SK-N-SH (cell line): ENCODE measurements around the gene ARHGEF28. TPM values are rescaled to one million over a fixed set of nuclear protein-coding genes. Genes with fewer than 3 reads are reported as not detected.

Experiments used
- CTCF ChIA-PET: fragments of 300-600, 350-600 bp; formaldehyde crosslinking; extraction: SDS; loops from one replicate; lab custom pipeline; 2021; lab: Yijun Ruan, JAX
- POLR2A ChIA-PET: fragments of 350-600 bp; sonication (Branson Sonifier 250); formaldehyde crosslinking; extraction: SDS; loops from one replicate; lab custom pipeline; 2020; ENCODE audit warnings: antibody characterized with exemption, inconsistent platforms; lab: Yijun Ruan, JAX
- DNase-seq: peaks from one replicate; pipeline ENCODE4 v3.0.0; 2012
- H2AFZ ChIP-seq: fragments of 200-600 bp; sonication (generic); 2 replicates; pipeline ENCODE4 v1.8.1; 2016; ENCODE audit warnings: antibody characterized with exemption, mild to moderate bottlenecking, low read depth
- H3F3A ChIP-seq: fragments of 200-600 bp; sonication (generic); replicated peaks from 2 replicates; pipeline ENCODE3; 2016; ENCODE audit warnings: antibody characterized with exemption, mild to moderate bottlenecking; ENCODE audit not compliant: insufficient read depth
- H3K27ac ChIP-seq, 2 experiments: fragments of 200-500 bp in 1 of 2; fragments of 200-600 bp in 1 of 2; sonication (Bioruptor generic) in 1 of 2; sonication (generic), shearing (Covaris generic) in 1 of 2; 2 replicates each; pipeline versions ENCODE4 v1.5.1 to v1.6.1; 2014 to 2016; ENCODE audit warnings: low read depth in 2 of 2, inconsistent platforms in 1 of 2, low read length in 1 of 2, mild to moderate bottlenecking in 1 of 2, mixed read lengths in 1 of 2
- H3K27me3 ChIP-seq: fragments of 200-600 bp; sonication (generic), shearing (Covaris generic); 2 replicates; pipeline ENCODE4 v1.6.1; 2016; ENCODE audit warnings: mixed run types; ENCODE audit not compliant: insufficient read depth
- H3K36me3 ChIP-seq, 2 experiments: fragments of 200-500 bp in 1 of 2; fragments of 200-600 bp in 1 of 2; sonication (Bioruptor generic) in 1 of 2; sonication (generic) in 1 of 2; replicated peaks in 1 of 2; 2 replicates each; pipeline versions ENCODE3 to v1.5.1; 2014 to 2016; ENCODE audit warnings: low read length in 1 of 2, mild to moderate bottlenecking in 1 of 2; ENCODE audit not compliant: insufficient read depth in 2 of 2, control insufficient read depth in 1 of 2
- H3K4me1 ChIP-seq, 2 experiments: fragments of 200-500 bp in 1 of 2; fragments of 200-600 bp in 1 of 2; sonication (Bioruptor generic) in 1 of 2; sonication (generic), shearing (Covaris generic) in 1 of 2; 2 replicates each; pipeline versions ENCODE4 v1.5.1 to v1.6.1; 2014 to 2016; ENCODE audit warnings: low read depth in 1 of 2, low read length in 1 of 2, mixed run types in 1 of 2; ENCODE audit not compliant: insufficient read depth in 2 of 2, control insufficient read depth in 1 of 2
- H3K4me2 ChIP-seq: fragments of 200-600 bp; sonication (generic), shearing (Covaris generic); 2 replicates; pipeline ENCODE4 v1.6.1; 2017; ENCODE audit warnings: mixed run types
- H3K4me3 ChIP-seq, 2 experiments: fragments of 200-500 bp in 1 of 2; fragments of 200-600 bp in 1 of 2; sonication (Bioruptor generic) in 1 of 2; sonication (generic), shearing (Covaris generic) in 1 of 2; 2 replicates each; pipeline versions ENCODE4 v1.5.1 to v1.8.1; 2014 to 2016; ENCODE audit warnings: low read depth in 2 of 2, inconsistent platforms in 1 of 2, low read length in 1 of 2, mild to moderate bottlenecking in 1 of 2, mixed read lengths in 1 of 2, moderate library complexity in 1 of 2
- H3K79me2 ChIP-seq: fragments of 200-600 bp; sonication (generic); 2 replicates; pipeline ENCODE4 v1.8.1; 2017; ENCODE audit warnings: mild to moderate bottlenecking; ENCODE audit not compliant: insufficient read depth
- H3K9ac ChIP-seq: fragments of 200-600 bp; sonication (generic); 2 replicates; pipeline ENCODE4 v1.6.1; 2017; ENCODE audit warnings: mixed run types
- H3K9me2 ChIP-seq: fragments of 200-600 bp; sonication (generic); 2 replicates; pipeline ENCODE4 v1.6.1; 2017; ENCODE audit warnings: mixed run types
- H3K9me3 ChIP-seq: fragments of 200-600 bp; sonication (generic); 2 replicates; pipeline ENCODE4 v1.6.1; 2017; ENCODE audit warnings: mixed run types, mild to moderate bottlenecking, moderate library complexity
- H4K20me1 ChIP-seq: fragments of 200-600 bp; sonication (generic); 2 replicates; pipeline ENCODE4 v1.6.1; 2017; ENCODE audit warnings: mild to moderate bottlenecking, mixed run types; ENCODE audit not compliant: insufficient read depth
- CHD2 ChIP-seq: fragments of 150-350 bp; IDR thresholded peaks from 2 replicates; pipeline ENCODE4 v1.6.1; 2018; ENCODE audit warnings: low read length; ENCODE audit not compliant: partially characterized antibody
- CTCF ChIP-seq: fragments of 200-600 bp; sonication (generic); IDR thresholded peaks from 2 replicates; pipeline ENCODE4 v1.6.1; 2017; ENCODE audit warnings: antibody characterized with exemption, mild to moderate bottlenecking, moderate library complexity
- EZH2phosphoT487 ChIP-seq: fragments of 200-600 bp; sonication (generic); IDR thresholded peaks from 2 replicates; pipeline ENCODE4 v1.6.1; 2017; ENCODE audit warnings: low read depth, mixed run types, mild to moderate bottlenecking, antibody characterized with exemption, moderate library complexity, borderline replicate concordance
- FOSL2 ChIP-seq: IDR thresholded peaks from 2 replicates; pipeline ENCODE4 v1.4.0; 2012; ENCODE audit warnings: low read depth, mild to moderate bottlenecking, moderate library complexity, borderline replicate concordance
- FOXJ3 ChIP-seq: sonication (generic); formaldehyde crosslinking; IDR thresholded peaks from 2 replicates; pipeline ENCODE4 v1.5.1; 2020; ENCODE audit warnings: mild to moderate bottlenecking, missing genetic modification reagents
- GABPA ChIP-seq: IDR thresholded peaks from 2 replicates; pipeline ENCODE4 v1.4.0; 2012; ENCODE audit warnings: low read depth, mild to moderate bottlenecking
- IRF3 ChIP-seq: fragments of 150-350 bp; IDR thresholded peaks from 2 replicates; pipeline ENCODE4 v1.6.1; 2016; ENCODE audit warnings: mild to moderate bottlenecking, low read depth, low read length
- JUND ChIP-seq: IDR thresholded peaks from 2 replicates; pipeline ENCODE4 v1.4.0; 2012
- MEF2A ChIP-seq: IDR thresholded peaks from 2 replicates; pipeline ENCODE4 v1.4.0; 2012; ENCODE audit warnings: low read depth, borderline replicate concordance
- MXI1 ChIP-seq: IDR thresholded peaks from 2 replicates; pipeline ENCODE4 v1.6.1; 2012; ENCODE audit warnings: mild to moderate bottlenecking, low read depth, low read length, improper control_type of control experiment
- NFIC ChIP-seq: IDR thresholded peaks from 2 replicates; pipeline ENCODE4 v1.4.0; 2012; ENCODE audit warnings: borderline replicate concordance
- NRF1 ChIP-seq: IDR thresholded peaks from 2 replicates; pipeline ENCODE4 v1.6.1; 2012; ENCODE audit warnings: low read depth, mild to moderate bottlenecking, low read length
- POLR2AphosphoS5 ChIP-seq: IDR thresholded peaks from 2 replicates; pipeline ENCODE4 v1.6.1; 2012; ENCODE audit warnings: low read depth, low read length
- RAD21 ChIP-seq: IDR thresholded peaks from 2 replicates; pipeline ENCODE4 v1.6.1; 2012; ENCODE audit warnings: mild to moderate bottlenecking, low read length
- RCOR1 ChIP-seq: fragments of 150-350 bp; IDR thresholded peaks from 2 replicates; pipeline ENCODE4 v1.6.1; 2017; ENCODE audit warnings: antibody characterized with exemption, low read length
- RFX5 ChIP-seq: IDR thresholded peaks from 2 replicates; pipeline ENCODE4 v1.6.1; 2012; ENCODE audit warnings: mild to moderate bottlenecking, improper control_type of control experiment, low read length
- SMC3 ChIP-seq: IDR thresholded peaks from 2 replicates; pipeline ENCODE4 v1.6.1; 2012; ENCODE audit warnings: low read depth, low read length, improper control_type of control experiment
- TAF1 ChIP-seq: IDR thresholded peaks from 2 replicates; pipeline ENCODE4 v1.6.1; 2012; ENCODE audit warnings: low read depth, mild to moderate bottlenecking, low read length, moderate library complexity, borderline replicate concordance
- TCF12 ChIP-seq: IDR thresholded peaks from 2 replicates; pipeline ENCODE4 v1.4.0; 2012
- USF1 ChIP-seq: IDR thresholded peaks from 2 replicates; pipeline ENCODE4 v1.4.0; 2012; ENCODE audit warnings: low read depth, borderline replicate concordance
- ZBTB33 ChIP-seq: IDR thresholded peaks from 2 replicates; pipeline ENCODE4 v1.4.0; 2012; ENCODE audit warnings: low read depth, borderline replicate concordance
- WGBS: methylation state at CpG from one replicate; pipeline ENCODE4 v1.1.6; 2017; ENCODE audit warnings: low lambda C conversion rate; 5-methylcytosine and 5-hydroxymethylcytosine counted together
- polyA plus RNA-seq, 3 experiments: library from polyadenylated mRNA; depleted of rRNA; stranded (reverse); fragments of >200 nt; gene quantifications; 2 replicates each; pipeline ENCODE4 v1.2.3, GENCODE V29; 2012

ARHGEF28 gene
- polyA plus RNA-seq, 1 of the 3 experiments (the other 2 are of a cell fraction): 4.2 TPM

GRCh38 chr5:73957397-73958001 lies 331.5 kb downstream of the ARHGEF28 start:
- Histone ChIP-seq H3F3A (no peaks in the 10 kb centered on the region), H3K27ac (no peak overlapping the region), H2AFZ (peak overlapping the region; percentile 24; the same call in 1 of the 2 replicates), H3K4me3 (no peak overlapping the region), H3K36me3 (no peaks in the 10 kb centered on the region), H3K9me3 (no peaks in the 10 kb centered on the region), H4K20me1 (no peaks in the 10 kb centered on the region), H3K4me1 (peaks cover 0 to 4% of the 10 kb centered on the region in 2 experiments; a peak in 1 of 4 replicates), H3K4me2 (no peak overlapping the region), H3K9ac (no peak overlapping the region), H3K79me2 (no peaks in the 10 kb centered on the region), H3K9me2 (no peaks in the 10 kb centered on the region), H3K27me3 (no peaks in the 10 kb centered on the region)
- POLR2A ChIA-PET: no interaction called here
- DNase-seq: no peak
- WGBS: 36% methylated on average over 3 of the region's 3 CpGs
- TF ChIP-seq FOXJ3 (CRISPR knock-in tag) (no peak), POLR2AphosphoS5 (no peak), RFX5 (no peak), USF1 (no peak)
- CTCF ChIA-PET: interaction anchor here (0.6 kb wide), 1 partner anchor 47 kb away, joined by 3 read pairs; no protein-coding TSS in a partner anchor

GRCh38 chr5:73958037-73958436 lies 332.0 kb downstream of the ARHGEF28 start:
- DNase-seq: no peak
- no peaks in the 10 kb centered on the region for H3K27me3 ChIP-seq
- H4K20me1 ChIP-seq: no peaks in the 10 kb centered on the region
- ChIA-PET CTCF (interaction anchor here (0.6 kb wide), 2 partner anchors 47 to 660 kb away, joined by 3 read pairs; no protein-coding TSS in a partner anchor), POLR2A (no interaction called here)
- no peak overlapping the region for H2AFZ ChIP-seq
- TF ChIP-seq USF1 (no peak), FOSL2 (no peak), MEF2A (no peak), TAF1 (no peak), IRF3 (no peak), ZBTB33 (no peak), NFIC (no peak), TCF12 (no peak), SMC3 (no peak), RAD21 (no peak), JUND (no peak), CTCF (no peak), GABPA (no peak), EZH2phosphoT487 (no peak), CHD2 (no peak), POLR2AphosphoS5 (no peak), NRF1 (no peak), MXI1 (no peak), RCOR1 (no peak)
- H3K4me3 ChIP-seq: no peak overlapping the region
- peaks cover 0 to under 1% of the 10 kb centered on the region in 2 experiments; a peak in 1 of 4 replicates for H3K4me1 ChIP-seq
- no peak overlapping the region for H3K9ac ChIP-seq
- no peak overlapping the region for H3K27ac ChIP-seq
- no peaks in the 10 kb centered on the region for H3K79me2 ChIP-seq
- H3K36me3 ChIP-seq: no peaks in the 10 kb centered on the region
- H3K9me3 ChIP-seq: no peaks in the 10 kb centered on the region
- WGBS: 73% methylated on average over 2 of the region's 2 CpGs
- no peaks in the 10 kb centered on the region for H3F3A ChIP-seq
- no peak overlapping the region for H3K4me2 ChIP-seq
- H3K9me2 ChIP-seq: no peaks in the 10 kb centered on the region
